Measurements from ENCODE around the gene CACNG6.

The CACNG6 gene

GRCh38 chr19:53969366-53969765, 22.1 kb upstream of the CACNG6 start:
- no peak for DNase-seq (ENCODE audit: low read depth in 2 of 2)

GRCh38 chr19:53971673-53972072, 19.8 kb upstream of the CACNG6 start:
- DNase-seq (ENCODE audit: low read depth in 2 of 2): no peak

- peak; percentile 12 to 25 for DNase-seq (ENCODE audit: low read depth in 2 of 2)
Measured at GRCh38 chr19:53977429-53977990, 13.9 kb upstream of the CACNG6 start.

- DNase-seq (ENCODE audit: low read depth in 2 of 2): no peak
Measured at GRCh38 chr19:53977991-53978731, 13.3 kb upstream of the CACNG6 start.

GRCh38 chr19:53978975-53979801, 12.2 kb upstream of the CACNG6 start:
- DNase-seq (ENCODE audit: low read depth in 2 of 2): no peak

GRCh38 chr19:53980539-53981375, 10.7 kb upstream of the CACNG6 start:
- no peak for DNase-seq (ENCODE audit: low read depth in 2 of 2)

GRCh38 chr19:53981376-53981951, 10.0 kb upstream of the CACNG6 start:
- DNase-seq (ENCODE audit: low read depth in 2 of 2): no peak

- no peak for DNase-seq (ENCODE audit: low read depth in 2 of 2)
Measured at GRCh38 chr19:53982001-53982451, 9.4 kb upstream of the CACNG6 start.

- no peak for DNase-seq (ENCODE audit: low read depth in 2 of 2)
Measured at GRCh38 chr19:53982611-53983010, 8.8 kb upstream of the CACNG6 start.

GRCh38 chr19:53983457-53984289, 7.8 kb upstream of the CACNG6 start:
- no peak for DNase-seq (ENCODE audit: low read depth in 2 of 2)

GRCh38 chr19:53985863-53986262, 5.6 kb upstream of the CACNG6 start:
- DNase-seq (ENCODE audit: low read depth in 2 of 2): no peak

GRCh38 chr19:53988981-53989380, 2.5 kb upstream of the CACNG6 start:
- DNase-seq (ENCODE audit: low read depth in 2 of 2): no peak

GRCh38 chr19:53989600-53990533, 1.6 kb upstream of the CACNG6 start:
- DNase-seq (ENCODE audit: low read depth in 2 of 2): no peak

GRCh38 chr19:53992211-53992610, 774 bp downstream of the CACNG6 start:
- no peak for DNase-seq (ENCODE audit: low read depth in 2 of 2)

GRCh38 chr19:53992815-53993214, 1.4 kb downstream of the CACNG6 start:
- no peak for DNase-seq (ENCODE audit: low read depth in 2 of 2)

GRCh38 chr19:53993448-53993847, 2.0 kb downstream of the CACNG6 start:
- no peak for DNase-seq (ENCODE audit: low read depth in 2 of 2)

GRCh38 chr19:53994811-53995210, 3.4 kb downstream of the CACNG6 start:
- no peak for DNase-seq (ENCODE audit: low read depth in 2 of 2)

- no peak for DNase-seq (ENCODE audit: low read depth in 2 of 2)
Measured at GRCh38 chr19:53998223-53998622, 6.8 kb downstream of the CACNG6 start.

GRCh38 chr19:53999694-54000093, 8.3 kb downstream of the CACNG6 start:
- no peak for DNase-seq (ENCODE audit: low read depth in 2 of 2)
